CD1c-positive myeloid dendritic cell (primary cell): ENCODE results near the gene DLX1.
"Not testable (repeated sequence)": the region's sequence is repeated elsewhere in the genome, so short reads cannot be mapped to it uniquely, and the experiment has no call there.

Experiments used
- DNase-seq: peaks from one replicate; pipeline ENCODE4 v3.0.0-alpha.2; 2016; ENCODE audit errors: extremely low spot score

The DLX1 gene

GRCh38 chr2:172098650-172099471 lies 13.6 kb downstream of the DLX1 start:
- peak; percentile 76 for DNase-seq

- no peak for DNase-seq
Observed at GRCh38 chr2:172099472-172100079, 14.3 kb downstream of the DLX1 start.

- DNase-seq, result no peak
Observed at GRCh38 chr2:172100080-172100934, 15.0 kb downstream of the DLX1 start.

GRCh38 chr2:172100935-172101820 lies 15.9 kb downstream of the DLX1 start:
- no peak for DNase-seq

- no peak for DNase-seq
Observed at GRCh38 chr2:172101821-172102390, 16.6 kb downstream of the DLX1 start.

GRCh38 chr2:172102391-172103359 lies 17.4 kb downstream of the DLX1 start, which contains the start of gene DLX2:
Gene DLX2 (minus strand): TSS chr2:172102900. CDS start chr2:172102538, 362 bp downstream.
- peak; percentile 83 for DNase-seq

- DNase-seq, result peak; percentile 87
Observed at GRCh38 chr2:172103471-172104272, 18.4 kb downstream of the DLX1 start.

- no peak for DNase-seq
Observed at GRCh38 chr2:172105471-172106107, 20.3 kb downstream of the DLX1 start.

GRCh38 chr2:172106108-172106961 lies 21.0 kb downstream of the DLX1 start:
- peak; percentile 52 for DNase-seq

- no peak for DNase-seq
Observed at GRCh38 chr2:172107690-172108586, 22.6 kb downstream of the DLX1 start.

- no peak for DNase-seq
Observed at GRCh38 chr2:172108587-172108930, 23.3 kb downstream of the DLX1 start.

- no peak for DNase-seq
Observed at GRCh38 chr2:172109256-172109987, 24.1 kb downstream of the DLX1 start.

GRCh38 chr2:172109988-172110811 lies 24.9 kb downstream of the DLX1 start:
- DNase-seq, result no peak

GRCh38 chr2:172113617-172114016 lies 28.3 kb downstream of the DLX1 start:
- no peak for DNase-seq

- not testable (repeated sequence) for DNase-seq
Observed at GRCh38 chr2:172114176-172114575, 28.9 kb downstream of the DLX1 start.
